Keratinocyte (primary cell): Measurements from ENCODE around the gene KIF26A. TPM values are rescaled to one million over a fixed set of nuclear protein-coding genes. Genes with fewer than 3 reads are reported as not detected.

ENCODE experiments used
- DNase-seq: peaks from one replicate; pipeline ENCODE4 v3.0.0-alpha.2; 2011; ENCODE audit warnings: low read depth, missing footprints, low spot score
- FAIRE-seq: peaks from 2 replicates; lab custom pipeline; 2011; peaks lifted over from hg19 to GRCh38; lab: Jason Lieb, UNC
- H2AFZ ChIP-seq: 2 replicates; pipeline ENCODE4 v1.6.0; 2012; ENCODE audit warnings: low read length, control low read depth, inconsistent platforms; ENCODE audit not compliant: control insufficient read depth
- H3K27ac ChIP-seq: 2 replicates; pipeline ENCODE4 v1.5.1; 2011; ENCODE audit warnings: low read length; ENCODE audit not compliant: control insufficient read depth, insufficient read depth
- H3K27me3 ChIP-seq: 3 replicates; pipeline ENCODE4 v1.6.0; 2011; ENCODE audit warnings: low read length; ENCODE audit not compliant: control insufficient read depth, insufficient read depth; ENCODE audit errors: extremely low read depth
- H3K36me3 ChIP-seq, 2 experiments: 2 replicates in 1 of 2; 3 replicates in 1 of 2; pipeline ENCODE4 v1.5.1; 2011; ENCODE audit warnings: low read length in 2 of 2, mild to moderate bottlenecking in 1 of 2; ENCODE audit not compliant: control insufficient read depth in 2 of 2, insufficient read depth in 2 of 2; ENCODE audit errors: extremely low read depth in 1 of 2
- H3K4me1 ChIP-seq: 3 replicates; pipeline ENCODE4 v1.5.1; 2011; ENCODE audit warnings: low read length; ENCODE audit not compliant: control insufficient read depth, insufficient read depth; ENCODE audit errors: extremely low read depth
- H3K4me2 ChIP-seq: 3 replicates; pipeline ENCODE4 v1.6.0; 2011; ENCODE audit warnings: low read depth, low read length; ENCODE audit not compliant: control insufficient read depth, insufficient read depth; ENCODE audit errors: extremely low read depth
- H3K4me3 ChIP-seq, 3 experiments: fragments of 200-600 bp in 1 of 3; sonication (generic) in 1 of 3; 2 replicates in 2 of 3; 3 replicates in 1 of 3; pipeline ENCODE4 v1.5.1; 2011 to 2016; ENCODE audit warnings: low read length in 3 of 3, mild to moderate bottlenecking in 3 of 3, control low read depth in 2 of 3, inconsistent platforms in 1 of 3, low read depth in 1 of 3, mixed read lengths in 1 of 3, mixed run types in 1 of 3, moderate library complexity in 1 of 3; ENCODE audit not compliant: control insufficient read depth in 2 of 3, insufficient read depth in 2 of 3; ENCODE audit errors: extremely low read depth in 1 of 3
- H3K79me2 ChIP-seq: 2 replicates; pipeline ENCODE4 v1.6.0; 2012; ENCODE audit warnings: low read length; ENCODE audit not compliant: control insufficient read depth, insufficient read depth
- H3K9ac ChIP-seq: 3 replicates; pipeline ENCODE4 v1.6.0; 2011; ENCODE audit warnings: low read length; ENCODE audit not compliant: control insufficient read depth, insufficient read depth; ENCODE audit errors: extremely low read depth
- H3K9me1 ChIP-seq: 3 replicates; pipeline ENCODE4 v1.6.0; 2011; ENCODE audit warnings: low read length; ENCODE audit not compliant: control insufficient read depth, insufficient read depth; ENCODE audit errors: extremely low read depth
- H3K9me3 ChIP-seq: 2 replicates; pipeline ENCODE4 v1.5.1; 2012; ENCODE audit warnings: low read depth, low read length; ENCODE audit not compliant: control insufficient read depth
- H4K20me1 ChIP-seq: 3 replicates; pipeline ENCODE4 v1.6.0; 2011; ENCODE audit warnings: low read length; ENCODE audit not compliant: control insufficient read depth, insufficient read depth; ENCODE audit errors: extremely low read depth
- CTCF ChIP-seq, 3 experiments: IDR thresholded peaks in 1 of 3; conservative IDR thresholded peaks in 1 of 3; optimal IDR thresholded peaks in 1 of 3; 2 replicates in 2 of 3; 3 replicates in 1 of 3; pipeline versions ENCODE3 to v1.5.1; 2011; ENCODE audit warnings: low read length in 3 of 3, mild to moderate bottlenecking in 3 of 3, moderate library complexity in 2 of 3, control low read depth in 1 of 3, inconsistent platforms in 1 of 3; ENCODE audit not compliant: insufficient read depth in 2 of 3; ENCODE audit errors: extremely low read depth in 1 of 3
- EZH2 ChIP-seq: IDR thresholded peaks from one replicate; pipeline ENCODE4 v1.6.1; 2012; ENCODE audit warnings: inconsistent platforms, mild to moderate bottlenecking, low read length, moderate library complexity
- dilution Hi-C: fragments of 300-500 bp; cut with MboI; formaldehyde crosslinking; loops from one replicate; pipeline ENCODE4 v1.7.0; 2020; ENCODE audit warnings: low sequenced_read_pairs; ENCODE audit not compliant: extremely low pct_ligation_motif_present
- polyA plus RNA-seq, 5 experiments: library from polyadenylated mRNA; depleted of rRNA in 3 of 5; stranded (reverse) in 3 of 5; stranded (forward) in 1 of 5; unstranded in 1 of 5; fragments of >200 nt; gene quantifications; 1 replicate in 1 of 5; 2 replicates in 3 of 5; 3 replicates in 1 of 5; pipeline versions ENCODE4 v1.2.1 to v1.2.3, GENCODE V29; 2011 to 2012; ENCODE audit warnings: missing spikeins in 2 of 5, low read depth in 1 of 5, low replicate concordance in 1 of 5

KIF26A gene
- polyA plus RNA-seq, 1 donor (not counting 4 experiments of a cell fraction or from before 2014, with no cell fraction given), result 0.07 TPM

GRCh38 chr14:104137297-104138097 is 890 bp upstream of the KIF26A start:
- no peak overlapping the region for H2AFZ ChIP-seq
- dilution Hi-C loops, result loop anchor here (25.0 kb wide), 1 partner anchor 100 kb away; no protein-coding TSS in a partner anchor
- peaks cover 4% of the 10 kb centered on the region for H3K4me1 ChIP-seq
- H3K9ac ChIP-seq, result no peak overlapping the region
- no peak for TF ChIP-seq EZH2
- TF ChIP-seq CTCF (optimal IDR thresholded peaks at IDR 0.05 in 1 of 3, IDR thresholded peaks at IDR 0.05 in 1 of 3, conservative IDR thresholded peaks at IDR 0.05 in 1 of 3; ENCODE audit: extremely low read depth in 1 of 3, insufficient read depth in 2 of 3, low read length in 3 of 3), result peak; percentile 55 to 91 (median 77)
- no peaks in the 10 kb centered on the region for H3K36me3 ChIP-seq
- no peaks in the 10 kb centered on the region for H3K79me2 ChIP-seq
- no peaks in the 10 kb centered on the region for H4K20me1 ChIP-seq
- peaks cover 59% of the 10 kb centered on the region for H3K27me3 ChIP-seq
- no peak overlapping the region for H3K27ac ChIP-seq
- H3K4me2 ChIP-seq, result peak overlapping the region; percentile 77
- FAIRE-seq (no peak), DNase-seq (no peak)
- H3K9me3 ChIP-seq, result no peaks in the 10 kb centered on the region
- no peaks in the 10 kb centered on the region for H3K9me1 ChIP-seq
- peak overlapping the region; percentile 26 to 49 (median 31) for H3K4me3 ChIP-seq

- Histone ChIP-seq H3K9me1 (no peaks in the 10 kb centered on the region), H3K4me3 (peak overlapping the region in 2 of 3 experiments; percentile 7 to 13), H3K27ac (no peak overlapping the region), H2AFZ (no peak overlapping the region), H3K4me1 (peaks cover 4% of the 10 kb centered on the region), H3K4me2 (peak overlapping the region; percentile 77), H3K36me3 (no peaks in the 10 kb centered on the region), H3K9me3 (no peaks in the 10 kb centered on the region), H3K27me3 (peaks cover 59% of the 10 kb centered on the region), H3K79me2 (no peaks in the 10 kb centered on the region), H4K20me1 (no peaks in the 10 kb centered on the region), H3K9ac (no peak overlapping the region)
- no peak for DNase-seq
- TF ChIP-seq EZH2 (peak; percentile 84), CTCF (optimal IDR thresholded peaks at IDR 0.05 in 1 of 3, IDR thresholded peaks at IDR 0.05 in 1 of 3, conservative IDR thresholded peaks at IDR 0.05 in 1 of 3; ENCODE audit: extremely low read depth in 1 of 3, insufficient read depth in 2 of 3, low read length in 3 of 3) (no peak)
- dilution Hi-C loops, result loop anchor here (25.0 kb wide), 1 partner anchor 102 kb away; no protein-coding TSS in a partner anchor
- FAIRE-seq, result no peak
Observed at GRCh38 chr14:104138718-104139459, 502 bp downstream of the KIF26A start.
